Measurements from ENCODE around the gene MYL3.

MYL3 gene

DNA sequence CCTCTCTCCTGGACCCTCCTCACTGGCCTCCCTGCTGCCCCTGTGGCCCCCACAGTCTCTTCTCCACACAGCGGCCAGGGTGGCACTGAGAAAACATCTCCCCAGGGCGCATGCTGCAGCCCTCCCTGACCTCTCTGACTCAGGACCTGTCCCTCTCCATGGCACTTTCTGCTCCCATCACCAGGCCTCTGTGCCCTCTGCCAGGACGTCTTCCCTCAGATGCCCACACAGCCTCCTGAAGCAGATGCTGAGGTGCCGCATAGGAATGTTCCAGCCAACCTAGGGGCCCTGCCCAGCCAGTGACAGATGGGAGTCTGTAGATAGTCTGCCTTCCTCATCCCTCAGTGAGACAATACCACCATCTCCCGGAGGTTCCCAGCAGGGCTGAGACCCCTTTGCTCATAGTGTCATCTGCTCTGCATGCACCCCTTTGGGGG, 8.7 kb downstream of the MYL3 start:
- H3K4me3 ChIP-seq (ENCODE audit: low read length): no peak overlapping the region
- no peaks in the 10 kb centered on the region for H3K9me3 ChIP-seq (ENCODE audit: control insufficient read depth, insufficient read depth, low read length)
- no peaks in the 10 kb centered on the region for H3K4me1 ChIP-seq (ENCODE audit: control insufficient read depth, low read length)
- no peak overlapping the region for H3K27ac ChIP-seq (ENCODE audit: low read depth, low read length)
- H3K79me2 ChIP-seq (ENCODE audit: control insufficient read depth, low read length): no peaks in the 10 kb centered on the region
- TF ChIP-seq EZH2phosphoT487 (IDR thresholded peaks at IDR 0.05; ENCODE audit: borderline replicate concordance, low read length): no peak
- TF ChIP-seq, protein P1, sequence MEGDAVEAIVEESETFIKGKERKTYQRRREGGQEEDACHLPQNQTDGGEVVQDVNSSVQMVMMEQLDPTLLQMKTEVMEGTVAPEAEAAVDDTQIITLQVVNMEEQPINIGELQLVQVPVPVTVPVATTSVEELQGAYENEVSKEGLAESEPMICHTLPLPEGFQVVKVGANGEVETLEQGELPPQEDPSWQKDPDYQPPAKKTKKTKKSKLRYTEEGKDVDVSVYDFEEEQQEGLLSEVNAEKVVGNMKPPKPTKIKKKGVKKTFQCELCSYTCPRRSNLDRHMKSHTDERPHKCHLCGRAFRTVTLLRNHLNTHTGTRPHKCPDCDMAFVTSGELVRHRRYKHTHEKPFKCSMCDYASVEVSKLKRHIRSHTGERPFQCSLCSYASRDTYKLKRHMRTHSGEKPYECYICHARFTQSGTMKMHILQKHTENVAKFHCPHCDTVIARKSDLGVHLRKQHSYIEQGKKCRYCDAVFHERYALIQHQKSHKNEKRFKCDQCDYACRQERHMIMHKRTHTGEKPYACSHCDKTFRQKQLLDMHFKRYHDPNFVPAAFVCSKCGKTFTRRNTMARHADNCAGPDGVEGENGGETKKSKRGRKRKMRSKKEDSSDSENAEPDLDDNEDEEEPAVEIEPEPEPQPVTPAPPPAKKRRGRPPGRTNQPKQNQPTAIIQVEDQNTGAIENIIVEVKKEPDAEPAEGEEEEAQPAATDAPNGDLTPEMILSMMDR (IDR thresholded peaks at IDR 0.05; ENCODE audit: low read depth, low read length, poor library complexity, severe bottlenecking): no peak
- no peaks in the 10 kb centered on the region for H3K9me2 ChIP-seq (replicated peaks; ENCODE audit: control insufficient read depth, low read length)
- no peaks in the 10 kb centered on the region for H3F3A ChIP-seq (ENCODE audit: control insufficient read depth, insufficient read depth)
- peaks cover 8% of the 10 kb centered on the region; the same call in 1 of the 2 replicates for H3K27me3 ChIP-seq (ENCODE audit: control insufficient read depth, low read length)
- no peaks in the 10 kb centered on the region for H4K20me1 ChIP-seq (ENCODE audit: control insufficient read depth, insufficient read depth, low read depth, low read length)
- no peak overlapping the region for H3K4me2 ChIP-seq (ENCODE audit: low read length)
- H3K36me3 ChIP-seq (ENCODE audit: control insufficient read depth, low read length): no peaks in the 10 kb centered on the region

DNA sequence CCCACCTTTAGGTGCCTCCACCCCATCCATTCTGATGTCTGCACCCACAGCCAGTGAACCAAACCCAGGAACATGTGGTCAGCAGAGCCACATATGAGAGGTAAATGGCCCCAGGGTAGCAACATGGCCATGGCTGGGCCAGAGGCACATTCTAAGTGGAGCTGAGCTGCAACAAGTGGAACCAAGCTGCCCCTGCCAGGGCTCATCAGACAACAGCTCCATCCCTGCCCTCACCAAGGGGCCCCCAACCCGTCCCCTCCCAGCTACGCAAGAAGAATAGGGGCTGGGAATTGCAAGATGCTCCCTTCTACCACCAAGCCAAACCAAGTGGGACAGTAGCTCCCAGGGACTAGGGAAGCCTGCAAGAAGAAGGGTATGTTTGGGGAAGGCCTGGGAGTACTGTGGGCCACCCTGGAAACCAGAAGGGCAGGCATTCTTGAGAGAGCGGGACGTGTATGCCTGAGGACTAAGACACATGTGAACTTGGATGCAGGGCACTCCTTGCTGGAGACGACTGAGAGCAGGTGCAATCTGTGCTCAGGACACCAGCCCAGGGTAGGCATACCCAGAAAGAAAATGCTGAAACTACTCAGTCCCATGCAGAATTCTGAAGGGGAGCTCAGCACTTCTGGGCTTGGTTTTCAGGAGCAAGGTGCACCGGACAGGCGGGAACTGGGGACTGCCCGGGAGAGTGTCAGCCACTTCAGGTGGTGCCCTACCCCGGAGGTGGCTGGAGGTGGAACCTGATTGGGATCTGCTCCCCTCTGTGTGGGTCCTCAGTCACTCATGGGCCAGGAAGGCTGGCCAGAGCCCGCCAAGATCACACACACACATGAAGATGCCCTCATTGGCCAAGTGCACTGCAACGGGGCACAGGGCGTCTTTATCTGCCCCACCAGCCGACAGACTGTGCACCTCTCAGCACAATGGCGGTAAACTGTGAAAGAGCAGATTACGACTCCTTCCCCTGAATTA, 9.5 kb downstream of the MYL3 start:
- H3K27ac ChIP-seq (ENCODE audit: low read depth, low read length): no peak overlapping the region
- no peaks in the 10 kb centered on the region for H3K9me2 ChIP-seq (replicated peaks; ENCODE audit: control insufficient read depth, low read length)
- H3K9me3 ChIP-seq (ENCODE audit: control insufficient read depth, insufficient read depth, low read length): no peaks in the 10 kb centered on the region
- no peaks in the 10 kb centered on the region for H3K4me1 ChIP-seq (ENCODE audit: control insufficient read depth, low read length)
- H4K20me1 ChIP-seq (ENCODE audit: control insufficient read depth, insufficient read depth, low read depth, low read length): no peaks in the 10 kb centered on the region
- H3K36me3 ChIP-seq (ENCODE audit: control insufficient read depth, low read length): no peaks in the 10 kb centered on the region
- no peaks in the 10 kb centered on the region for H3K79me2 ChIP-seq (ENCODE audit: control insufficient read depth, low read length)
- H3K27me3 ChIP-seq (ENCODE audit: control insufficient read depth, low read length): 0 out of 2 replicates have a peak, but pooled peaks cover 3% of the 10 kb centered on the region
- no peak overlapping the region for H3K4me3 ChIP-seq (ENCODE audit: low read length)
- no peaks in the 10 kb centered on the region for H3F3A ChIP-seq (ENCODE audit: control insufficient read depth, insufficient read depth)
- no peak overlapping the region for H3K4me2 ChIP-seq (ENCODE audit: low read length)
- TF ChIP-seq EZH2phosphoT487 (IDR thresholded peaks at IDR 0.05; ENCODE audit: borderline replicate concordance, low read length): no peak
- TF ChIP-seq, protein P1 (IDR thresholded peaks at IDR 0.05; ENCODE audit: low read depth, low read length, poor library complexity, severe bottlenecking): no peak

DNA sequence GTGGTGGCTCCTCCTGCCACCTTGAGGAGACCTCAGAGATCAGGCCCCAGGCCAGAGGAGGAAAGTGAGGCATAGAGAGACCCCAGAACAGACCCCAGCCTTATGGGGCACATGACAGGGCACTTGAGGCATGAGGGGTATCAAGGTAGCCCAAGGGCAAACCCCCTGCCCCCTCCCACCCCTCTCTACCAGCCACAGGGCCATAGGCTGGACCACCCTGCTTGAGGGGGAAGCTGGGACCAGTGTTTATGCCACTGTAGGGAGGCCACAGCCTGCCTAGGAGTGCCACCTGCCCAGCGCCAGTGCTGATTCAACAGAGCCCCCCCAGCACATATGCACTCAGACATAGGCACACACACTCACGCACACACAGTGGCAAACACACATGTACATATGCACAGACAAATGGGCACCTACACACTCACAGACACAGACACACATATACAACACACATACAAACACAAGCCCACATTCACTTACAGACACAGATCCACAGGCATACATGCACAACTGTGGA, 10.3 kb downstream of the MYL3 start:
- H3K27me3 ChIP-seq (ENCODE audit: control insufficient read depth, low read length): no peaks in the 10 kb centered on the region
- no peaks in the 10 kb centered on the region for H3K4me1 ChIP-seq (ENCODE audit: control insufficient read depth, low read length)
- no peak overlapping the region for H3K4me2 ChIP-seq (ENCODE audit: low read length)
- H3K9me2 ChIP-seq (replicated peaks; ENCODE audit: control insufficient read depth, low read length): no peaks in the 10 kb centered on the region
- H3K79me2 ChIP-seq (ENCODE audit: control insufficient read depth, low read length): no peaks in the 10 kb centered on the region
- no peak overlapping the region for H3K27ac ChIP-seq (ENCODE audit: low read depth, low read length)
- no peaks in the 10 kb centered on the region for H4K20me1 ChIP-seq (ENCODE audit: control insufficient read depth, insufficient read depth, low read depth, low read length)
- TF ChIP-seq, protein P1 (IDR thresholded peaks at IDR 0.05; ENCODE audit: low read depth, low read length, poor library complexity, severe bottlenecking): no peak
- no peak for TF ChIP-seq EZH2phosphoT487 (IDR thresholded peaks at IDR 0.05; ENCODE audit: borderline replicate concordance, low read length)
- H3K9me3 ChIP-seq (ENCODE audit: control insufficient read depth, insufficient read depth, low read length): no peaks in the 10 kb centered on the region
- no peak overlapping the region for H3K4me3 ChIP-seq (ENCODE audit: low read length)
- no peaks in the 10 kb centered on the region for H3K36me3 ChIP-seq (ENCODE audit: control insufficient read depth, low read length)
- no peaks in the 10 kb centered on the region for H3F3A ChIP-seq (ENCODE audit: control insufficient read depth, insufficient read depth)

Data from DOHH2 (cell line).